ENCODE measurements around the gene SLC39A8.
A peak's percentile ranks its signal among the peaks of the same experiment; 100 is the strongest.
"Not testable (repeated sequence)": the region's sequence is repeated elsewhere in the genome, so short reads cannot be mapped to it uniquely, and the experiment has no call there.

Gene SLC39A8

GRCh38 chr4:102344954-102345794 lies at the start of gene SLC39A8:
TSS of gene SLC39A8 (minus strand) at chr4:102345482. CDS start at chr4:102344662, 820 bp downstream.
- DNase-seq: peak; percentile 87 to 93

- DNase-seq: no peak
Observed at GRCh38 chr4:102392033-102392744, 46.9 kb upstream of the SLC39A8 start.

GRCh38 chr4:102390438-102390837 lies 45.2 kb upstream of the SLC39A8 start:
- peak; percentile 98 for DNase-seq

- no peak for DNase-seq
Observed at GRCh38 chr4:102388611-102389010, 43.3 kb upstream of the SLC39A8 start.

GRCh38 chr4:102387552-102388150 lies 42.4 kb upstream of the SLC39A8 start:
- no peak for DNase-seq

GRCh38 chr4:102386966-102387365 lies 41.7 kb upstream of the SLC39A8 start:
- no peak for DNase-seq

GRCh38 chr4:102380253-102380652 lies 35.0 kb upstream of the SLC39A8 start:
- DNase-seq: not testable (repeated sequence)

- DNase-seq: no peak
Observed at GRCh38 chr4:102362922-102363432, 17.7 kb upstream of the SLC39A8 start.

GRCh38 chr4:102358128-102358527 lies 12.8 kb upstream of the SLC39A8 start:
- no peak for DNase-seq

GRCh38 chr4:102357637-102358036 lies 12.4 kb upstream of the SLC39A8 start:
- DNase-seq: not testable (repeated sequence)

GRCh38 chr4:102356562-102357202 lies 11.4 kb upstream of the SLC39A8 start:
- no peak for DNase-seq

GRCh38 chr4:102355748-102356147 lies 10.5 kb upstream of the SLC39A8 start:
- DNase-seq: no peak

- no peak for DNase-seq
Observed at GRCh38 chr4:102354671-102355454, 9.6 kb upstream of the SLC39A8 start.

GRCh38 chr4:102352781-102353180 lies 7.5 kb upstream of the SLC39A8 start:
- no peak for DNase-seq

- no peak for DNase-seq
Observed at GRCh38 chr4:102350634-102351033, 5.4 kb upstream of the SLC39A8 start.

GRCh38 chr4:102348701-102349100 lies 3.4 kb upstream of the SLC39A8 start:
- DNase-seq: no peak

- DNase-seq: peak; percentile 72 to 79
Observed at GRCh38 chr4:102345795-102346100, 466 bp upstream of the SLC39A8 start.

- peak; percentile 50 to 55 for DNase-seq
Observed at GRCh38 chr4:102344520-102344953, 745 bp downstream of the SLC39A8 start.

GRCh38 chr4:102343964-102344519 lies 1.2 kb downstream of the SLC39A8 start:
- DNase-seq: peak in 1 of 2 experiments; percentile 46

GRCh38 chr4:102342404-102343074 lies 2.7 kb downstream of the SLC39A8 start:
- DNase-seq: no peak

GRCh38 chr4:102341201-102341600 lies 4.1 kb downstream of the SLC39A8 start:
- peak in 1 of 2 experiments; percentile 12 for DNase-seq
